SK-N-MC (cell line): ENCODE measurements around the gene MAGI2.
A peak's percentile ranks its signal among the peaks of the same experiment; 100 is the strongest.
"Not testable (repeated sequence)": the region's sequence is repeated elsewhere in the genome, so short reads cannot be mapped to it uniquely, and the experiment has no call there.

Experiments used
- DNase-seq: peaks from one replicate; pipeline ENCODE4 v3.0.0-alpha.2; 2011; ENCODE audit warnings: low read depth, low spot score
- H3K27ac ChIP-seq: fragments of 200-600 bp; sonication (generic); 2 replicates; pipeline ENCODE4 v1.5.1; 2016; ENCODE audit warnings: mixed run types
- H3K36me3 ChIP-seq: fragments of 200-600 bp; sonication (generic); 2 replicates; pipeline ENCODE4 v1.6.1; 2017; ENCODE audit warnings: antibody characterized with exemption, low read length, mixed read lengths; ENCODE audit not compliant: insufficient read depth
- H3K4me3 ChIP-seq: fragments of 200-600 bp; sonication (generic); 2 replicates; pipeline ENCODE4 v1.5.1; 2016
- H3K9ac ChIP-seq: fragments of 200-600 bp; sonication (generic); 2 replicates; pipeline ENCODE4 v1.8.0; 2017; ENCODE audit warnings: mixed run types, mixed read lengths; ENCODE audit not compliant: insufficient read length
- H3K9me3 ChIP-seq: fragments of 200-600 bp; sonication (generic); 2 replicates; pipeline ENCODE4 v1.6.1; 2017; ENCODE audit warnings: low read depth, mild to moderate bottlenecking, antibody characterized with exemption, low read length, moderate library complexity, mixed read lengths
- EZH2 ChIP-seq: fragments of 200-600 bp; sonication (generic); IDR thresholded peaks from one replicate; pipeline ENCODE4 v1.6.1; 2017; ENCODE audit warnings: antibody characterized with exemption
- FOXP2 ChIP-seq: optimal IDR thresholded peaks from 2 replicates; pipeline ENCODE3; 2011; ENCODE audit warnings: mild to moderate bottlenecking, moderate library complexity; ENCODE audit not compliant: insufficient read depth; ENCODE audit errors: extremely low read length, control extremely low read depth
- POLR2AphosphoS5 ChIP-seq: IDR thresholded peaks from 2 replicates; pipeline ENCODE4 v1.6.1; 2012; ENCODE audit warnings: mild to moderate bottlenecking, low read depth, low read length, borderline replicate concordance

MAGI2 gene

GRCh38 chr7:79011921-79012320, 441.5 kb downstream of the MAGI2 start:
- no peak for TF ChIP-seq FOXP2
- TF ChIP-seq POLR2AphosphoS5 = no peak
- TF ChIP-seq EZH2 = no peak
- Histone ChIP-seq H3K4me3 (peak overlapping the region; percentile 23), H3K9me3 (no peaks in the 10 kb centered on the region), H3K9ac (no peak overlapping the region), H3K27ac (peak overlapping the region; percentile 94), H3K36me3 (no peaks in the 10 kb centered on the region)
- peak; percentile 75 for DNase-seq

- Histone ChIP-seq H3K4me3 (no peak overlapping the region), H3K27ac (no peak overlapping the region), H3K9ac (no peak overlapping the region), H3K36me3 (no peaks in the 10 kb centered on the region), H3K9me3 (no peaks in the 10 kb centered on the region)
- TF ChIP-seq POLR2AphosphoS5 (no peak), EZH2 (no peak), FOXP2 (no peak)
- DNase-seq = no peak
These were observed 443.8 kb downstream of the MAGI2 start for GRCh38 chr7:79009647-79010046.

- DNase-seq = no peak
- H3K27ac ChIP-seq = no peak overlapping the region
- no peaks in the 10 kb centered on the region for H3K36me3 ChIP-seq
- TF ChIP-seq EZH2 (no peak), POLR2AphosphoS5 (no peak), FOXP2 (no peak)
- H3K9me3 ChIP-seq = no peaks in the 10 kb centered on the region
- H3K4me3 ChIP-seq = no peak overlapping the region
- H3K9ac ChIP-seq = no peak overlapping the region
These were observed 444.7 kb downstream of the MAGI2 start for GRCh38 chr7:79008786-79009185.

GRCh38 chr7:78996013-78996412, 457.5 kb downstream of the MAGI2 start:
- no peak for DNase-seq
- no peak for TF ChIP-seq FOXP2
- no peak for TF ChIP-seq POLR2AphosphoS5
- no peak for TF ChIP-seq EZH2
- H3K36me3 ChIP-seq = no peaks in the 10 kb centered on the region
- no peak overlapping the region for H3K4me3 ChIP-seq
- no peak overlapping the region for H3K27ac ChIP-seq
- no peak overlapping the region for H3K9ac ChIP-seq
- no peaks in the 10 kb centered on the region for H3K9me3 ChIP-seq

GRCh38 chr7:78993341-78993740, 460.1 kb downstream of the MAGI2 start:
- Histone ChIP-seq H3K9me3 (no peaks in the 10 kb centered on the region), H3K4me3 (no peak overlapping the region)
- TF ChIP-seq FOXP2 (no peak), POLR2AphosphoS5 (no peak), EZH2 (no peak)

GRCh38 chr7:78985509-78985908, 468.0 kb downstream of the MAGI2 start:
- Histone ChIP-seq H3K4me3 (no peak overlapping the region), H3K9me3 (no peaks in the 10 kb centered on the region), H3K27ac (no peak overlapping the region), H3K36me3 (no peaks in the 10 kb centered on the region), H3K9ac (no peak overlapping the region)
- TF ChIP-seq POLR2AphosphoS5 (no peak), EZH2 (no peak), FOXP2 (no peak)
- DNase-seq = no peak

More at GRCh38 chr7:78993341-78993740, 460.1 kb downstream of the MAGI2 start:
- Histone ChIP-seq H3K9ac (no peak overlapping the region), H3K36me3 (no peaks in the 10 kb centered on the region), H3K27ac (no peak overlapping the region)
- DNase-seq = no peak

- H3K4me3 ChIP-seq = no peak overlapping the region
- no peak for DNase-seq
- no peaks in the 10 kb centered on the region for H3K36me3 ChIP-seq
- no peak overlapping the region for H3K9ac ChIP-seq
- TF ChIP-seq EZH2 = no peak
- TF ChIP-seq FOXP2 = no peak
- no peak for TF ChIP-seq POLR2AphosphoS5
- no peaks in the 10 kb centered on the region for H3K9me3 ChIP-seq
- H3K27ac ChIP-seq = no peak overlapping the region
These were observed 470.0 kb downstream of the MAGI2 start for GRCh38 chr7:78983483-78983882.

GRCh38 chr7:78970440-78970916, 483.0 kb downstream of the MAGI2 start:
- Histone ChIP-seq H3K27ac (no peak overlapping the region), H3K4me3 (no peak overlapping the region), H3K9me3 (no peaks in the 10 kb centered on the region), H3K9ac (no peak overlapping the region), H3K36me3 (no peaks in the 10 kb centered on the region)
- no peak for DNase-seq
- TF ChIP-seq FOXP2 = no peak
- TF ChIP-seq POLR2AphosphoS5 = no peak
- TF ChIP-seq EZH2 = no peak

GRCh38 chr7:78968951-78969350, 484.5 kb downstream of the MAGI2 start:
- Histone ChIP-seq H3K9ac (no peak overlapping the region), H3K36me3 (no peaks in the 10 kb centered on the region), H3K9me3 (no peaks in the 10 kb centered on the region)

GRCh38 chr7:78967561-78967960, 485.9 kb downstream of the MAGI2 start:
- not testable (repeated sequence) for H3K4me3 ChIP-seq, H3K9ac ChIP-seq, H3K36me3 ChIP-seq, DNase-seq, H3K9me3 ChIP-seq, H3K27ac ChIP-seq

More at GRCh38 chr7:78968951-78969350, 484.5 kb downstream of the MAGI2 start:
- no peak for TF ChIP-seq FOXP2
- TF ChIP-seq POLR2AphosphoS5 = no peak
- no peak for TF ChIP-seq EZH2
- no peak for DNase-seq
- H3K27ac ChIP-seq = no peak overlapping the region
- H3K4me3 ChIP-seq = no peak overlapping the region
